Measurements from ENCODE around the gene ACER2.
"Not testable (repeated sequence)": the region's sequence is repeated elsewhere in the genome, so short reads cannot be mapped to it uniquely, and the experiment has no call there.

ACER2 gene

DNA sequence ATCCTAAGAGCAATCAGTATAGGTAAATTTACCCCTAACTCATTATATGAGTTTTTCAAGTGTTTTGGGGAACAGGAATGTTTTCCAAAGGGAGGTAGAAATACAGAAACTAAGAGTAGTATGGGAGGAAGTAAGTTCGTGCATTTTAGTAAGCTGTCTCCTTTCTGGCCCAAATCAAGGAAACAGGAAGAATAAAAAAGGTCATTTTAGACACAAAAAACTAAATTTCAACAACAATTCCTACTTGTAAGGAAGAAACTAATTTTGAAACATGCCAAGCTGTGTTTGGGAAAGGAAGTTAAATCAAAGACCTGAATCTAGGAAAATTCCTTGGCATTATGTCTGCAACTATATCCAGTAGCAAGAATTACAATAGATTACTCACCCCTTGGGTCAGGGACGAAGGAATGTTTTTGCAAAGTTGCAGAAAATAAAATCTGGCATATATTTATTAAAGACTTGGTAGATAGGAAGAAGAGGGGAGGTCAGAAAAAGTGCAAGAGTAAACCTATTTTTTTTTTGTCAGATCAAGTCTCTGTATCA, 22.2 kb upstream of the ACER2 start:
- Mint-ChIP-seq H3K9me3 (no peaks in the 10 kb centered on the region), H3K27ac (no peak overlapping the region), H3K27me3 (peaks cover 16% of the 10 kb centered on the region), H3K4me3 (no peak overlapping the region), H3K36me3 (ENCODE audit: low read depth) (no peaks in the 10 kb centered on the region), H3K4me1 (ENCODE audit: low read depth) (peaks cover 7% of the 10 kb centered on the region)

DNA sequence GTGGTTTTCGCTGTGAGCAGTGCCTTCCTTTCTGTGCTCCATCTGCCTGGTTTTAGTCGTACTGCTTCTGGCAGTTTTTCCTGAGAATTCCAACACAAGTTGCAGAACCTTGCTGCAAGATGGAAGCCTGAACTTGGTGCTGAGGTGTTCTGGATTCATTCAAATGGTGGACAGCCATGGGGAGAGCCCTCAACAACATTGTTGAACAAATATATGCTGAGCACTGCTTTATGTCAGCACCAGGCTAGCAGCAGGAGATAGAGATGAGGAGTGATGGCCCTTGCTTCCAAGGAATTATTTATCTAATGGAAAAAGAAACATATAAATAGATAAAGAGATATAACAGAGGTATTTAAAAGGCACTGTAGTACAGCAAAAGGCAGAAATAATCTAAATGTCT, 21.5 kb upstream of the ACER2 start:
- Mint-ChIP-seq H3K27ac (no peak overlapping the region), H3K36me3 (ENCODE audit: low read depth) (no peaks in the 10 kb centered on the region), H3K4me1 (ENCODE audit: low read depth) (peaks cover under 1% of the 10 kb centered on the region), H3K27me3 (peaks cover 16% of the 10 kb centered on the region), H3K9me3 (no peaks in the 10 kb centered on the region), H3K4me3 (no peak overlapping the region)

DNA sequence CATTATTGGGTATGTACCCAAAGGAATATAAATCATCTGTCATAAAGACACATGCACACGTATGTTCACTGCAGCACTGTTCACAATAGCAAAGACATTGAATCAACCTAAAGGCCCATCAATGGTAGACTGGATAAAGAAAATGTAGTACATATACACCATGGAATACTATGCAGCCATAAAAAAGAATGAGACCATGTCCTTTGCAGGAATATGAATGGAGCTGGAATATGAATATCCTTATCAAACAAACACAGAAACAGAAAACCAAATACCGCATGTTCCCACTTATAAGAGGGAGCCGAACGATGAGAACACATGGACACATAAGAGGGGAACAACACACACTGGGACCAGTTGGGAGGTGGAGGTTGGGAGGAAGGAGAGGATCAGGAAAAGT, 19.3 kb upstream of the ACER2 start:
- not testable (repeated sequence) for H3K9me3 Mint-ChIP-seq; H3K36me3 Mint-ChIP-seq (ENCODE audit: low read depth)

DNA sequence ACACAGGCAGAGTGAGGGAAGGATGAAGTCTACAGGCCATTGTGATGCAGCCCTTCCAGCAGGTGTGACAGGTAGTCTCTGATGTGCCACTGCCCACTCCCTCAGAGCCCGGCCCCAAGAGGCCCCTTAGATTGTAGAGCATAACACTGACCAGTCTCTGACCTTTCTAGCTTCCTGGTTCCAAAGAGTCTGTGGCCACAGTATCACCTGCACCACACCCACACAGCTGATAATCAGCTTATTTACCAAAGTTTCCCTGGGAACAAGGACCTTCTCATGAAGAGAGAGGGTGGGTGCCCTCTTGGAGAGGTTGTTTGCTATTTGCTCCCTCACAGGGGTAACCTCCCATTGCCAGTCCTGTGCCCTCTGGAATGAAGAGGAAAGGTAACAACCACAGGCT, 11.0 kb upstream of the ACER2 start:
- Mint-ChIP-seq H3K27me3 (no peaks in the 10 kb centered on the region), H3K27ac (no peak overlapping the region), H3K4me3 (no peak overlapping the region), H3K36me3 (ENCODE audit: low read depth) (no peaks in the 10 kb centered on the region), H3K9me3 (no peaks in the 10 kb centered on the region), H3K4me1 (ENCODE audit: low read depth) (no peaks in the 10 kb centered on the region)

More for the DNA sequence above, 19.3 kb upstream of the ACER2 start:
- not testable (repeated sequence) for H3K4me3 Mint-ChIP-seq; H3K4me1 Mint-ChIP-seq (ENCODE audit: low read depth); H3K27ac Mint-ChIP-seq
- H3K27me3 Mint-ChIP-seq: peaks cover 16% of the 10 kb centered on the region

- not testable (repeated sequence) for H3K27me3 Mint-ChIP-seq; H3K27ac Mint-ChIP-seq; H3K9me3 Mint-ChIP-seq; H3K4me3 Mint-ChIP-seq; H3K4me1 Mint-ChIP-seq (ENCODE audit: low read depth); H3K36me3 Mint-ChIP-seq (ENCODE audit: low read depth)
Measured at GRCh38 chr9:19403231-19403630, 5.6 kb upstream of the ACER2 start.

- H3K36me3 Mint-ChIP-seq (ENCODE audit: low read depth): no peaks in the 10 kb centered on the region
- H3K27ac Mint-ChIP-seq: no peak overlapping the region
- H3K4me3 Mint-ChIP-seq: no peak overlapping the region
- H3K4me1 Mint-ChIP-seq (ENCODE audit: low read depth): peaks cover 2% of the 10 kb centered on the region
- H3K9me3 Mint-ChIP-seq: no peaks in the 10 kb centered on the region
- H3K27me3 Mint-ChIP-seq: no peaks in the 10 kb centered on the region
Measured at GRCh38 chr9:19404283-19405075, 4.3 kb upstream of the ACER2 start.

GRCh38 chr9:19405771-19406170, 3.0 kb upstream of the ACER2 start:
- H3K9me3 Mint-ChIP-seq: no peaks in the 10 kb centered on the region
- H3K4me3 Mint-ChIP-seq: no peak overlapping the region
- H3K27ac Mint-ChIP-seq: no peak overlapping the region
- no peaks in the 10 kb centered on the region for H3K36me3 Mint-ChIP-seq (ENCODE audit: low read depth)
- peaks cover 10% of the 10 kb centered on the region for H3K4me1 Mint-ChIP-seq (ENCODE audit: low read depth)
- no peaks in the 10 kb centered on the region for H3K27me3 Mint-ChIP-seq

DNA sequence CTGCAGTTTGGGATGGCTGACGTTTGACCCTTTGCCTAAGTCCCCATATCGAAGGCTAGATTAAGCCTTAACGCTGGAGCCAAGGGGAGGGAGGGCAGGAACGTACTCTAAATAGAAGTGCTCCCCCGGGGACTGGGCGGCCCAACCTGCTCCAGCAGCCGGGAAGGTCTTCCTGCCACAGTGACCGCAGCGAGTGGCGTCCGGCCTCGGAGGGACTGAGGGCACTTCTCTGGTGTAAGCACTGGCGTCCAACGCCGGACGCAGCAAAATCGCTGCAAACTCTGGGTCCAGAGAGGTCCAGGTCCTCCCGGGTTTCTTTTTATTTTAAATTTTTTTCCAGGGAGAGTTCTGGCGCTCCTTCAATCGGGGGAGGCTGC, 505 bp upstream of the ACER2 start:
- Mint-ChIP-seq H3K4me3 (peak overlapping the region; percentile 96), H3K27me3 (no peaks in the 10 kb centered on the region), H3K9me3 (no peaks in the 10 kb centered on the region), H3K27ac (no peak overlapping the region), H3K36me3 (ENCODE audit: low read depth) (no peaks in the 10 kb centered on the region), H3K4me1 (ENCODE audit: low read depth) (peaks cover 10% of the 10 kb centered on the region)

DNA sequence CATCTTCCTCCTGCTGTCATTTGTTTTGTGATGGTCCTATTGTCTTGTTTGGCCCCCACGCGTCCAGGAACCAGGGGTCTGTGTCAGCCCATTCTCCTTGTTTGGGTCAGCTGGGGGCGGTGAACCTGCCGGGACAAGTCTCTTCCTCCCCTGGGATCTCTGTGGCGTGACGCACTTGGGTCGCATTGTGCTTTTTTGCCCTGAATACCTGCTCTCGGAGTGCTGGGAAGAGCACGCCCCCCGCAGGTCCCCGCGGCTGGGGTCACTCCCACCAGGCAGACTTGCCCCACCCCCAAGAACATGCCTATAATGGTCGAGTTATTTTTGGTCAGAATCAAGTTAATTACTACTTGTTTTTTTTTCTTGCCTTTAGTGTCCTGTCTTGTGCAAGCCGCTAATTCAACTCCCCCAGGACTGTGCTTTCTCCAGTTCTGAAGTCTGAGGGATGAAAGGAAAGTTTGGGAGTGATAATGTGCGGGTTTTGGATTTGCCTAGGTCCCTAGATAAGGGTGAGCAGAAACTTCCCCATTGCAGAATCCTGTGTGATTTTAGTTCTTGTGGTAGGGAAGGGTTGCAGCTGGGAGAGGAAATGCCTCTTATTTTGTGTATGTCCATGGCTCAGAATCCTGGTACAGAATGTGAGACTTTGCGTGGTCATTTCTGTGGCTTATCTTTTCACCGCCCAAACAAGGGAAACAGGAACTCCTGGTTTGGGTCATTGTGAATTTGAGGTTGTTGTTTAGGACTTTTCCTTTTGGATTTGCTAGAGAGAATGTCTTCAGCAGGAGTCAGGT, 789 bp downstream of the ACER2 start:
- Mint-ChIP-seq H3K27me3 (no peaks in the 10 kb centered on the region), H3K9me3 (no peaks in the 10 kb centered on the region), H3K4me3 (peak overlapping the region; percentile 96), H3K36me3 (ENCODE audit: low read depth) (no peaks in the 10 kb centered on the region), H3K4me1 (ENCODE audit: low read depth) (peaks cover 10% of the 10 kb centered on the region), H3K27ac (peak overlapping the region; percentile 87)

GRCh38 chr9:19410195-19410503, 1.3 kb downstream of the ACER2 start:
- Mint-ChIP-seq H3K27ac (no peak overlapping the region), H3K4me1 (ENCODE audit: low read depth) (peaks cover 10% of the 10 kb centered on the region), H3K4me3 (peak overlapping the region; percentile 96), H3K9me3 (no peaks in the 10 kb centered on the region), H3K27me3 (no peaks in the 10 kb centered on the region), H3K36me3 (ENCODE audit: low read depth) (no peaks in the 10 kb centered on the region)

DNA sequence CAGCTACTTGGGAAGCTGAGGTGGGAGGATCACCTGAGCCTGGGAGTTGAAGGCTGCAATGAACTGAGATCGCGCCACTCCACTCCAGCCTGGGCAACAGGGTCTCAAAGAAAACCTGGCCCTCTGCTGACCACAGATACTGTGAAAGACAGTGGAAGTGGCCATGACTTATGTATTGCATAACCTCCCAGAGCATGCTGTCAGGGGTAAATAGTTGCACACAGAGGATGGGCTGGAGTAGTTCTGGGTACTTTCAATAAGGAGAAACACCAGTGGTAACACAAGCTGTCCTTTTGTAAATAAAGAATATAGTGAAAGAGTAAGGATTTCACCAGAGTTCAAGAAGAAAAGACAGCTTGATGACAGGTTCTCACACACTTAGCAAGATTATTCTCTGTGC, 1.8 kb downstream of the ACER2 start:
- H3K27me3 Mint-ChIP-seq: no peaks in the 10 kb centered on the region
- H3K9me3 Mint-ChIP-seq: peaks cover under 1% of the 10 kb centered on the region
- no peaks in the 10 kb centered on the region for H3K36me3 Mint-ChIP-seq (ENCODE audit: low read depth)
- H3K27ac Mint-ChIP-seq: no peak overlapping the region
- peaks cover 10% of the 10 kb centered on the region for H3K4me1 Mint-ChIP-seq (ENCODE audit: low read depth)
- H3K4me3 Mint-ChIP-seq: no peak overlapping the region

DNA sequence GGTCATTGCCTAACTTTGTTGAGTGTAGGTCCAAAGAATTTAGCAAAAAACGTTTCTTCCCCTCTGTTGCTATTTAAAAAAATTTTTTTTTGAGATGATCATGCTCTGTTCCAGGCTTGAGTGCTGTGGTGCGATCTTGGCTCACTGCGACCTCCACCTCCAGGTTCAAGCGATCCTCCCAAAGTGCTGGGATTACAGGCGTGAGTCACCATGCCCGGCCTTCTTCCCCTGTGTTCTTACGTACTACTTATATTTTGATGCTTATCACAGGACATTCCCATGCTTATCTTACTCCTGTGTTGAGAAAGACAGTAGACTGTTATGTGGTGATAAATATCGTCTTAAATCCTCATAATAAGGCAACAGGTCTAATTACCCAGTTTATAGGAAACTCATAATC, 2.5 kb downstream of the ACER2 start:
- Mint-ChIP-seq H3K9me3 (peaks cover 3% of the 10 kb centered on the region), H3K4me1 (ENCODE audit: low read depth) (peaks cover 10% of the 10 kb centered on the region), H3K36me3 (ENCODE audit: low read depth) (no peaks in the 10 kb centered on the region), H3K27ac (no peak overlapping the region), H3K4me3 (no peak overlapping the region), H3K27me3 (no peaks in the 10 kb centered on the region)

DNA sequence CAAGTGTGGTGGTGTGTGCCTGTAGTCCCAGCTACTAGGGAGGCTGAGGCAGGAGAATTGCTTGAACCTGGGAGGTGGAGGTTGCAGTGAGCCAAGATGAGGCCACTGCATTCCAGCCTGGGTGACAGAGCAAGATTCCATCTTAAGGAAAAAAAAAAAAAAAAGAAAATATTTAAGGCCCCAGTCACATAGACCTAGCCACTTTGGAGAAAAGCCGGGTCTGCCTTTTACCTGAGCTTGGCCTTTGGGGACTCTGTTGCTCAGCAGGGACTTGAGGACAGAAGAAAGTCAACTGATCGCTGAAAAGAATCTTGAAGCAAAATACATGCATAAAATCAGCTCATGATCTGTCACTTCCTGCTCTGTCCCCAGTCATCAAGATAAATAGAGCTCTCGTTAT, 4.6 kb downstream of the ACER2 start:
- H3K36me3 Mint-ChIP-seq (ENCODE audit: low read depth); H3K27me3 Mint-ChIP-seq; H3K27ac Mint-ChIP-seq; H3K4me3 Mint-ChIP-seq; H3K9me3 Mint-ChIP-seq; H3K4me1 Mint-ChIP-seq (ENCODE audit: low read depth): not testable (repeated sequence)

- no peak overlapping the region for H3K4me3 Mint-ChIP-seq
- H3K9me3 Mint-ChIP-seq: peaks cover 3% of the 10 kb centered on the region
- peaks cover 7% of the 10 kb centered on the region for H3K36me3 Mint-ChIP-seq (ENCODE audit: low read depth)
- H3K27me3 Mint-ChIP-seq: no peaks in the 10 kb centered on the region
- no peak overlapping the region for H3K27ac Mint-ChIP-seq
- H3K4me1 Mint-ChIP-seq (ENCODE audit: low read depth): no peaks in the 10 kb centered on the region
Measured at GRCh38 chr9:19416143-19416542, 7.3 kb downstream of the ACER2 start.

GRCh38 chr9:19420877-19421276, 12.1 kb downstream of the ACER2 start:
- no peak overlapping the region for H3K27ac Mint-ChIP-seq

More at GRCh38 chr9:19420877-19421276, 12.1 kb downstream of the ACER2 start:
- Mint-ChIP-seq H3K4me1 (ENCODE audit: low read depth) (no peaks in the 10 kb centered on the region), H3K27me3 (no peaks in the 10 kb centered on the region), H3K9me3 (no peaks in the 10 kb centered on the region), H3K4me3 (no peak overlapping the region), H3K36me3 (ENCODE audit: low read depth) (peaks cover 7% of the 10 kb centered on the region)
